Osteoblast (primary cell): ENCODE measurements around the gene MYLK. TPM values are rescaled to one million over a fixed set of nuclear protein-coding genes. Genes with fewer than 3 reads are reported as not detected.

Experiments
- DNase-seq: peaks from one replicate; pipeline ENCODE4 v3.0.0; 2011; ENCODE audit warnings: low spot score, mixed read lengths; ENCODE audit not compliant: insufficient read length; ENCODE audit errors: missing footprints
- H2AFZ ChIP-seq: 2 replicates; pipeline ENCODE4 v1.6.0; 2011; ENCODE audit warnings: mild to moderate bottlenecking, low read length
- H3K27ac ChIP-seq: 2 replicates; pipeline ENCODE4 v1.5.1; 2011; ENCODE audit warnings: mild to moderate bottlenecking, low read depth, low read length, moderate library complexity
- H3K27me3 ChIP-seq: 2 replicates; pipeline ENCODE4 v1.6.0; 2012; ENCODE audit warnings: mild to moderate bottlenecking, control low read depth, inconsistent platforms, low read length, moderate library complexity; ENCODE audit not compliant: insufficient read depth
- H3K36me3 ChIP-seq: 2 replicates; pipeline ENCODE4 v1.5.1; 2011; ENCODE audit warnings: mild to moderate bottlenecking, low read length, control low read depth, moderate library complexity; ENCODE audit not compliant: insufficient read depth
- H3K4me1 ChIP-seq: 2 replicates; pipeline ENCODE4 v1.5.1; 2011; ENCODE audit warnings: mild to moderate bottlenecking, low read length, control low read depth, moderate library complexity; ENCODE audit not compliant: insufficient read depth
- H3K4me2 ChIP-seq: 2 replicates; pipeline ENCODE4 v1.6.0; 2011; ENCODE audit warnings: mild to moderate bottlenecking, low read length; ENCODE audit not compliant: insufficient read depth
- H3K4me3 ChIP-seq: fragments of 200-600 bp; sonication (generic); 3 replicates; pipeline ENCODE4 v1.5.1; 2012; ENCODE audit warnings: mild to moderate bottlenecking, low read length, inconsistent platforms; ENCODE audit not compliant: insufficient read depth
- H3K79me2 ChIP-seq: 2 replicates; pipeline ENCODE4 v1.6.0; 2012; ENCODE audit warnings: mild to moderate bottlenecking, low read length, control low read depth, inconsistent platforms; ENCODE audit not compliant: insufficient read depth
- H3K9me3 ChIP-seq: 2 replicates; pipeline ENCODE4 v1.5.1; 2011; ENCODE audit warnings: low read depth, low read length, control low read depth
- H4K20me1 ChIP-seq: 2 replicates; pipeline ENCODE4 v1.6.0; 2012; ENCODE audit warnings: mild to moderate bottlenecking, low read length, control low read depth; ENCODE audit not compliant: insufficient read depth
- CTCF ChIP-seq: IDR thresholded peaks from 2 replicates; pipeline ENCODE4 v1.5.1; 2011; ENCODE audit warnings: mild to moderate bottlenecking, low read depth, low read length, moderate library complexity; ENCODE audit errors: extremely low read depth
- total RNA-seq: library from RNA; depleted of rRNA; stranded (reverse); fragments of >200 nt; gene quantifications from 2 replicates; pipeline ENCODE4 v1.2.3, GENCODE V29; 2012

Gene MYLK
- total RNA-seq, 1 donor, result 268 TPM

DNA sequence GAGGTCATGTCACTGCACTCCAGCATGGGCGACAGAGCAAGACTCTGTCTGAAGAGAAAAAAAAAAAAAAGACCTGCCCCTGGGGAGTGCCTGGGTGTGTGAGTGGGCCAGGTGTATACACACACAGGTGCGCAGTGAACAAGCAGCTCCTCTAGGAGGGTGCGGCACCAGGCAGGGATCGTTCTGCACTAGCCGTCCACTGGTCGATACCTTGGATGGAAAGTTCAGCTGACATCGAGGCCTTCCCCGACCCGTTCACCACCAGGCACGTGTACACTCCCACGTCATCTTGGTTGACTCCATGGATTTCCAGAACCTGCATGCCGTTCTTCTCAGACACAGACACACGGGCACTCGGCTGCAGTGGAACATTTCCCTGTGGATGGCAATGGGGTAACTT lies 147.0 kb downstream of the MYLK start:
- peaks cover 54% of the 10 kb centered on the region for H3K36me3 ChIP-seq
- peaks cover 8% of the 10 kb centered on the region for H3K79me2 ChIP-seq
- H3K4me3 ChIP-seq, result no peak overlapping the region
- no peaks in the 10 kb centered on the region for H3K9me3 ChIP-seq
- H3K27me3 ChIP-seq, result no peaks in the 10 kb centered on the region
- no peak overlapping the region for H3K27ac ChIP-seq
- TF ChIP-seq CTCF, result no peak
- no peak overlapping the region for H3K4me2 ChIP-seq
- H3K4me1 ChIP-seq, result peaks cover 60% of the 10 kb centered on the region
- H4K20me1 ChIP-seq, result no peaks in the 10 kb centered on the region
- no peak for DNase-seq
- no peak overlapping the region for H2AFZ ChIP-seq

GRCh38 chr3:123735456-123735855 lies 148.7 kb downstream of the MYLK start:
- no peaks in the 10 kb centered on the region for H3K9me3 ChIP-seq
- H3K27me3 ChIP-seq, result no peaks in the 10 kb centered on the region
- H3K4me3 ChIP-seq, result no peak overlapping the region
- no peak overlapping the region for H3K4me2 ChIP-seq
- H4K20me1 ChIP-seq, result no peaks in the 10 kb centered on the region
- H3K27ac ChIP-seq, result peak overlapping the region; percentile 98
- no peak for DNase-seq
- no peak for TF ChIP-seq CTCF
- H3K4me1 ChIP-seq, result peaks cover 52% of the 10 kb centered on the region
- peaks cover 56% of the 10 kb centered on the region for H3K36me3 ChIP-seq
- H2AFZ ChIP-seq, result no peak overlapping the region
- peaks cover 11% of the 10 kb centered on the region for H3K79me2 ChIP-seq

DNA sequence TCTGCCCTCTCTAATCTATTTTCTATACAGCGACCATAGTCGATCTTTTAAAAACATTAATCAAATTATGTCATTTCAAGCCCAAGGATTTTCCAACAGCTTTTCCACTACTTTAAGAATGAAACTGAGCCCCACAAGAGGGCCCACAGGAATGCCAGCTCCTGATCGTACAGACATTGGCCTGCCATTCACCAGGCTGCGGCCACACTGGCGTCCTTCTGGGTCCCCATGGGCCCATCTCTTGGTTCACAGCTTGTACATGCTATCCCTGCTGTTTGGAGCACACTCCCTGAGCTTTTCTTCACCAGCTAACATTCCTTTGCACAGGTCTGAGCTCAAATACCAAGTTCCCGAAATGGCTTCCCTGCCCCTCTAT lies 149.6 kb downstream of the MYLK start:
- Histone ChIP-seq H3K4me3 (peak overlapping the region; percentile 34), H2AFZ (peak overlapping the region; percentile 56), H3K4me2 (peak overlapping the region; percentile 58)

More for the DNA sequence above, 149.6 kb downstream of the MYLK start:
- H3K79me2 ChIP-seq, result peaks cover 16% of the 10 kb centered on the region
- no peaks in the 10 kb centered on the region for H4K20me1 ChIP-seq
- no peak for DNase-seq
- H3K27ac ChIP-seq, result peak overlapping the region; percentile 98
- peaks cover 43% of the 10 kb centered on the region for H3K4me1 ChIP-seq
- H3K36me3 ChIP-seq, result peaks cover 65% of the 10 kb centered on the region
- H3K27me3 ChIP-seq, result no peaks in the 10 kb centered on the region
- no peaks in the 10 kb centered on the region for H3K9me3 ChIP-seq
- no peak for TF ChIP-seq CTCF
